Dedifferentiated amniotic fluid mesenchymal stem cell (primary cell): Measurements from ENCODE around the gene KIF7.
"Not testable (repeated sequence)": the region's sequence is repeated elsewhere in the genome, so short reads cannot be mapped to it uniquely, and the experiment has no call there.

Source experiments
- DNase-seq: peaks from one replicate; pipeline ENCODE4 v3.0.0-alpha.2; 2016; ENCODE audit errors: extremely low spot score

The KIF7 gene, protein sequence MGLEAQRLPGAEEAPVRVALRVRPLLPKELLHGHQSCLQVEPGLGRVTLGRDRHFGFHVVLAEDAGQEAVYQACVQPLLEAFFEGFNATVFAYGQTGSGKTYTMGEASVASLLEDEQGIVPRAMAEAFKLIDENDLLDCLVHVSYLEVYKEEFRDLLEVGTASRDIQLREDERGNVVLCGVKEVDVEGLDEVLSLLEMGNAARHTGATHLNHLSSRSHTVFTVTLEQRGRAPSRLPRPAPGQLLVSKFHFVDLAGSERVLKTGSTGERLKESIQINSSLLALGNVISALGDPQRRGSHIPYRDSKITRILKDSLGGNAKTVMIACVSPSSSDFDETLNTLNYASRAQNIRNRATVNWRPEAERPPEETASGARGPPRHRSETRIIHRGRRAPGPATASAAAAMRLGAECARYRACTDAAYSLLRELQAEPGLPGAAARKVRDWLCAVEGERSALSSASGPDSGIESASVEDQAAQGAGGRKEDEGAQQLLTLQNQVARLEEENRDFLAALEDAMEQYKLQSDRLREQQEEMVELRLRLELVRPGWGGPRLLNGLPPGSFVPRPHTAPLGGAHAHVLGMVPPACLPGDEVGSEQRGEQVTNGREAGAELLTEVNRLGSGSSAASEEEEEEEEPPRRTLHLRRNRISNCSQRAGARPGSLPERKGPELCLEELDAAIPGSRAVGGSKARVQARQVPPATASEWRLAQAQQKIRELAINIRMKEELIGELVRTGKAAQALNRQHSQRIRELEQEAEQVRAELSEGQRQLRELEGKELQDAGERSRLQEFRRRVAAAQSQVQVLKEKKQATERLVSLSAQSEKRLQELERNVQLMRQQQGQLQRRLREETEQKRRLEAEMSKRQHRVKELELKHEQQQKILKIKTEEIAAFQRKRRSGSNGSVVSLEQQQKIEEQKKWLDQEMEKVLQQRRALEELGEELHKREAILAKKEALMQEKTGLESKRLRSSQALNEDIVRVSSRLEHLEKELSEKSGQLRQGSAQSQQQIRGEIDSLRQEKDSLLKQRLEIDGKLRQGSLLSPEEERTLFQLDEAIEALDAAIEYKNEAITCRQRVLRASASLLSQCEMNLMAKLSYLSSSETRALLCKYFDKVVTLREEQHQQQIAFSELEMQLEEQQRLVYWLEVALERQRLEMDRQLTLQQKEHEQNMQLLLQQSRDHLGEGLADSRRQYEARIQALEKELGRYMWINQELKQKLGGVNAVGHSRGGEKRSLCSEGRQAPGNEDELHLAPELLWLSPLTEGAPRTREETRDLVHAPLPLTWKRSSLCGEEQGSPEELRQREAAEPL (N-terminal part only)

DNA sequence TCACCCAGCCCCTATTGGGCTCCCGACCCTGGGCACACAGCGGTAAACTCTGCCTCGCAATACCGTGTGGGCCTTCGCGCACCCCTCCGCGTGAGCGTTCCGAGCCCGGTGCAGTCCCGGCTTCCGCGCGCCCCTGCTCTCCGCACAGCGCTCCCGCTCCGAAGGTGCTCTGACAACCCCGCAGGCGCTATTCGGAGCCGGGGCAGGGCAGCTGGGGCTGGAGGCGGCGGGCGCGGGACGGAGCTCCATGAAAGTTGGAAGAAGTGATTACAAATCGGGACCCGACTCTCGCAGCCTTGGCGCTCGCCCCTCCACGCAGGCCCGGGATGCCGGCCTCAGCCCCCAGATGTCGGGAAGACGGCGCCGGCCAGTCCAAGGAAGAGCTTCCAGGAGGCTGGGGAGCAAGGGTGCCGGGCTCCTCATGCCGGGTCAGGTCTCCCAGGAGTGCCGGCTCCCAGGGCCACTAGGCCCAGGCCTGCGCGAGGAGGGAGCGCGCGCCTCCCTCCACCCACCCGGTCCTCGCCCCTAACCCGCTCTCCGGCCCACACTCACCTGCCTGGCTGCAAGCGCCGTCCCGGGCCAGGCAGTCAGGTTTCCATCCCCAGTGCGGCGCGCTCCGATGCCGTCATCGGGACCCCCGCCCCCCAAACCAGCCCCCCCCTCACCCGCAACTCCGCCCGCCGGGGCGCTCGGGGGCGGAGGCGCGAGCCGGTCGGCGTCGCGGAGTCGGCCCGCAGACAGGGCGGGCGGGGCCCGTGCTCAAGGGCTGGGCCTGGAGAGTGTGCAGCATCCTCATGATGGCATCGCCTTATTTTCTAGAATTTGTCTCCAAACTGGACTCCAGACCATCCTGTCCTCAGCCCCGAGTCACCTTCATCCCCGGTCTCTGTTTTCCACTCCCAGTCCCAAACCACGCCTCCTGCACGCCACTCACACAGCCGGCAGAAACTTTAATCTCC lies at the start of gene KIF7:
Gene KIF7 (minus strand): TSS at position 621 of the 959 bp plus-strand sequence. CDS start 2,537 bp downstream, outside the sequence.
- DNase-seq: peak; percentile 16

DNA sequence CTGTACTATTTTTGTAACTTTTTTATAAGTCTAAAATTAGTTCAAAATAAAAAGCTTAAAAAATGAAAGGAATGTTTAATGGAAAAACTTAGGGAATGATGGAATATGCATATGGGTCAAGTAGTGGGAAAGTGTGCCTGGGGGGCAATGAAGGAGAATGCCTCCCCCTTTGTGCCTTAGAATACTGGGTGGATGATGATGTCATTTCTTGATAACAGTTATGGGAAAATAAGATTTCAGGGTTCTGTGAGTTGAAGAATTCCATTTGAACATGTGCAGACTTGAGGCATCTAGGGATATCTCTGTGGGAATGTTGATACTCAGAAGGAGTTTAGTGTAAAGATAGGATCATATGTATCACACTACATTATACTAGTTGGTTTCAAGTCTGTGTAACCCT lies 49.1 kb upstream of the KIF7 start:
- DNase-seq: no peak

DNA sequence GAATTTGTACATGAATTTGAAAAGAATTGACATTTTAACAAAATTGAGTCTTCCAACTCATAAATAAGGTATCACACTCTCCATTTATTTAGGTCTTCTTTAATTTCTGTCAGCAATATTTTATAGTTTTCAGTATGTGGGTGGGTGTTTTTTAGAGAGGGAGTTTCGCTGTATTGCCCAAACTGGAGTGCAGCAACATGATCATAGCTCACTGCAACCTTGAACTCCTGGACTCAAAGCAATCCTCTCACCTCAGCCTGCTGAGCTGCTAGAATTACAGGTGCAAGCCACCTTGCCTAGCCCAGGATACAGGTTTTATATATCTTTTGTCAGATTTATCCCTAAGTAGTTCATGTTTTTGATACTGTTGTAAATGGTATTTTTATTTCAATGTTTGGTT lies 39.9 kb upstream of the KIF7 start:
- no peak for DNase-seq

DNA sequence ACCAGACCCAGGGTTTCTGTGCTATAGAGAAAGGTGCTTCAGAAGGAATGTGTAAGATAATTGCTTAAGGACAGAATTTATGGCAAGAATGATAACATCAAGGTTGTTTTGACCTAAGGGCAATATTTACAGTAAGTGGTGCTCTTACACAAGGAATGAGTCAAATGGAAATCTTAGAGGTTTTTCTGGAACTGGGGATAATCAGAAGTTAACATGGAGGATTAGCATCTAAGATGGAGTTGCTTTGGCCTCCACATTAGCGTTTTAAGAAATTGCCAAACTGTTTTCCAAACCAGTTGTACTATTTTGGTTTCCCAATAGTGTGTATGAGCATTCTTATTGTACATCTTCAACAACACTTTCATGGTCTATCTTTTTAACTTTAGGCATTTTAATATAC lies 38.4 kb upstream of the KIF7 start:
- DNase-seq: no peak

DNA sequence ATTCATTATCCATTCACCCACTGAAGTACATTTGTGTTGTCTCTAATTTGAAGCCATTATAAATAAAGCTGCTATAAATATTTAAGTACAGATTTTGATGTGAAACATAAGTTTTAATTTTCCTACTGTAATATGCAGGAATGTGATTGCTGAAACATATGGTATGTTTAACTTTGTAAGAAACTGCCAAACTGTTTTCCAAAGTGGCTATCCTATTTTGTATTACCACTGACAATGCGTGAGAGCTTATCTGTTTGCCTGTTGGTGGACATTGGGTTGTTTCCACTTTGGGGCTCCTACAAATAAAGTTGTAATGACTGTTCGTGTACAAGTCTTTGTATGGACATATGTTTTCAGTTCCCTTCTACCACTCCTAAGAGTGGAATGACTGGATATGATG lies 37.8 kb upstream of the KIF7 start:
- DNase-seq: no peak

DNA sequence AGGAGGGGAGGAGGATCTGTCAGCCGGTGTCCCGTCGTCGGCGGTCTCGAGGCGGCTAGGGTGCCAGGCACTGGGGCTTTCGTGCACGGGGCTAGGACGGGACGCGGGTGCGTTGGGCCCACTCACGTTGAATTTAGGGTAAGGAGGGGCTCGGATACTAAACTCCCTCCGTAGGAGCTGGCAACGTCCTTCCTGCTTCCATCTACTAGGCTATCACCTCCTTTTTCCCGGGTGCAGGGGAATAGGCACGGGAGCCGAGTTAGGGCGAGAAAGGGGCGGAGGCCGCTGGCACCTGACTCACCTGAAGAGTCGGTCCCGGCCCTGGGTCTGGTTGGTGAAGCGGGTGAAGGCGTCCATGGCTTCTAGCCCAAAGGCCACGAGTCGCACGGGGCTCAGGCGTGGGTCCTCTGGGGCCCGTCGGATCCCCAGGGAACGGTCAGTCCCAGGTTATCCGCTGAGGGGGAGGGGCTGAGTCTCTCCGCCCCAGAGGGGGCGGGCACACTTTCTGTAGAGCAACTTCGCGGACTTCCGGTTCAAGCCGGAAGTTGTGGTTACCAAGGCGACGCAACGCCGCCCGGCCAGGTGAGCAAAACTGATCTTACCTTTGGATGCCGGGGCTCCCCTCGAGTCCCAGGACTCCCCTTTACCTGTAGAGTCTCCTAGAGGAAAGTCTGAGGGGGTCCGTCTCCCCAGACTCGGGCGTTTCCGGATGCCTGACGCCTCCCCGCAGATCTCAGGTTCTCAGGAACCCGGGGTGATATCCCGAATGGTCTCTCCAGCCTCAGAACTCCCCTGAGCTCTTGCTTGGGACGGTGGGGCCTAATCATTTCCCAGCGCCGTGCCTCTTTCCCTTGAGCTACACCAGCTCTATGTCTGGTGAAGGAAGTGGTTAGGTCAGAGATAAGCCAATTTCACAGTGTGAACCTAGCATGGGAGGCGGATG lies 35.3 kb upstream of the KIF7 start, which contains the start of the genes PEX11A and WDR93:
Gene PEX11A (minus strand): TSS at position 479 of the 943 bp plus-strand sequence. CDS start 122 bp downstream, at position 357.
Gene WDR93 (plus strand): TSS at position 536 of the 943 bp plus-strand sequence. CDS start 10,936 bp downstream, outside the sequence.
- peak; percentile 26 for DNase-seq

DNA sequence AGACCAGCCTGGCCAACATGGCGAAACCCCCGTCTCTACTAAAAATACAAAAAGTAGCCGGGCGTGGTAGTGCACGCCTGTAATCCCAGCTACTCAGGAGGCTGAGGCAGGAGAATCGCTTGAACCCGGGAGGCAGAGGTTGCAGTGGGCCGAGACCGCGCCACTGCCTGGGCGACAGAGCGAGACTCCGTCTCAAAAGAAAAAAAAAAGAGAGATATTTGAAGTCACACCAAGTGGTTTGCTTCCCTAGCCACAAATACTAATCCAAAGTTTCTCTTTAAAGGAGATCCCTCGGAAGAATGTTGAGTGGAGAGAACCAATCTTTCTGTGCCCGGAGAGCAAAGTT lies 34.6 kb upstream of the KIF7 start:
- not testable (repeated sequence) for DNase-seq

DNA sequence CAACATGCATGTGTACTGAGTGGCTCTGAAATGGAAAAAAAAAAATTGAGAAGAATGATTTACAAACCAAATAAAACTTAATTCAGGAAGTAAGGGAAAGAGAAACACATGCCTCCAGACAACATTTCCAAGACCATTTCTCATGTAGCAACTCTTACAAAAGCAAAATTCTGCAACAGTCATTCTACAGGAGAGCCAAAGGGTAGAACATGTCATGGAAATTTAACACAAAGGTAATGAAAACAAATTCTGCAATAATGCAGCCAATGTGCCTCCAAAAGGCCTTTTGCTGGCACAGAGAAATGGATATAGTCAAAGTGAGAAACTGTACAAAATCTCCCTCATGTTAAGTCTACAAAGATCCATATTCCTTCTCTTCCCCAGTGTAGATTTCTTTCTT lies 31.3 kb upstream of the KIF7 start:
- no peak for DNase-seq

DNA sequence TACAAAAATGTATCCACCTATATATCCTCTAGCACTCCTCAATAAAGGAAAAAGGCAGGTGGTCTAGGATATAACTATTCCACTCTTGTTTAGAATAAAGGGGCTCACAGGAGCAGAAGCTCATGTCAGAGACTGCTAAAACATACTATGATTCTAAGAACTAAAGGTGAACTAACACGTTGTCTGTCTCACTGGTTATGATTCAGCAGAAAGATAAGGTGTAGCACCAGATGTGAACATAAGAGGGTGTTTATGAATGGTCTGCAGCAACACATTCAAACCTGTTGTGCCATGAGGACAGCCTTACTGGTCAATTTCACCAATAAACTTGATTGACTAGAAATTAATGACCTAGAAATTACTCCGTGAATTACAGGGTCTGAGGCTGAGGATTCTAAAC lies 30.7 kb upstream of the KIF7 start:
- DNase-seq: no peak

DNA sequence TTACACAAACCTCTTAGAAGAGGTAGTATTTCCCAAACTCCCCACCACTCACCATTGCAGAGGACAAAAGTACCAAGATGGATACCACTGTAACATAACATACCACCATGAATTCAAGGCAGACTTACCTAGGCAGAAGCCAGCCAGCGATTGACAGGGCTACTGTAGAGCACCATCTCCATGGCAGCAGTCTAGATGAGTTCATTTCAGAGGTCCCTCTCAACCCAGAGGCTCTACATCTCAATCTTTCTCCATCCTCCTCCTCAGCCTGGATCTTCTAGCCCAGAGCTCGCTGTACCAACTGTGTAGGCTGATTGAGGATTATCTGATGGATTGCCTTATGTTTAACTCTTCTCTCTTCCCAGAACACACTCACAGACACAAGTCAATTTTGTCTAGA lies 25.9 kb upstream of the KIF7 start:
- no peak for DNase-seq

DNA sequence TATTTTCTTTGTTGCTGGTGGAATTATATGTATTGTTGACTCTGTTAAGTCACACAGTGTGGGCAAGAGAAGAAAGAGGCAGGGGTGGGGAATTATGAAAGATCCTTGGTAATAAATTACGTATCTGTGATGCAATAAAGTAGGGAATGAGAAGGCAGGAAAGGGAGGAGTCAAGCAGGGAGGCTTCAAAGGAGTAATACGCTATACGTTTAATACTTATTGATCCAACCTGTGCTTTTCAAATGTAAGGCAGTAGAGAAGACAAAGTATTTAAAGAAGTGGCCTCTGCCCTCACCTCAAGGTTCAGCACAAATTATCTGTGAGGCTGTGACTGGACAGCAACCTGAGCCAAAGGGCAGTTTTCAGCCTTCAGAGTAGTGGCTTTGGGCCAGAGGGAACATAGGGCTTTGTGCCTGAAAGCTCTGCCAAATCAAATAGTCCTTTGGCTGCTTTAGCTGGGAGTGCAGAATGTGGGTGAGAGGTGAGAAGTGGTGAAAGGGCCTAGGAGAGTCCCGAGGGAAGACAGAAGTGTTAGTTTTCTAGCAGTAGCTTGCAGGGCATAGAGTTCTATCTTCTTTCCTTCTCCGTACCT lies 25.1 kb upstream of the KIF7 start:
- peak; percentile 43 for DNase-seq

DNA sequence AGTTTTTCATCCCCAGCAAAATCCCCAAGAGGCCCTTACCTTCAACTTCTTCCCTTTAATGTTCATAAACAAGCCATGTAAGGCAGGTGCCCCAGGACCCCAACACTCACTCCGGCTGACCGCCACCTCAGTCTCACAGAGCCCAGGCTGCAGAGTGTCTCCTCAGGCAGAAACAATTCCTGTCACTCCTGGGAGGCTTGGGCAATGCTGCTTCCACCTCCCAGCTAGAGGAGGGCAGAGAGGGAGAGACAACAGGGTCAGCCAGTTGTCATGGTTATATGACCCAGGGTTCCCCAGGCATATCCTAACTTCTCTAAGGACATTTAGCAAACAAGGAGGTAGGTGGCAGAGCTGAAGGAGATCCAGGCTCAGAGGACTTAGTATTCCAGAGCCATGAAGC lies 23.9 kb upstream of the KIF7 start, which contains the start of gene PLIN1:
Gene PLIN1 (minus strand): TSS at position 156 of the 400 bp plus-strand sequence. CDS start 1,878 bp downstream, outside the sequence.
- DNase-seq: no peak

DNA sequence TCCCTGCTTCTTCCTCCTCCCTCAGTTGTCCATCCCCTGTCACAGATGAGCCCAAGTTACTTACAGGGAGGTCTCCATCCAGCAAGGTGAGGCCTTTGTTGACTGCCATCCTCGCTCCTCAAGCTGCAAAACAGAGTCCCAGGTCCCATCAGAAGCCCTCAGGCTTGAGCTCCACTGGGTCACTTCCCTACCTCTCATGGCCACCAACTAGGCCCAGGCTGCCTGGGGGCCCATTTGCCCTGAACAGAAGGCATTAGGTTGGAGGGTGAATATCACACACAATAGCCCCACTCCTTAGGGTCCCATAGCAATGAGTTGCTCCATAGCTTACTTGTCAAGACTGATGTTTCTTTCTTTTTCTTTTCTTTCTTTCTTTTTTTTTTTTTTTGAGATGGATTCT lies 22.1 kb upstream of the KIF7 start:
- no peak for DNase-seq

DNA sequence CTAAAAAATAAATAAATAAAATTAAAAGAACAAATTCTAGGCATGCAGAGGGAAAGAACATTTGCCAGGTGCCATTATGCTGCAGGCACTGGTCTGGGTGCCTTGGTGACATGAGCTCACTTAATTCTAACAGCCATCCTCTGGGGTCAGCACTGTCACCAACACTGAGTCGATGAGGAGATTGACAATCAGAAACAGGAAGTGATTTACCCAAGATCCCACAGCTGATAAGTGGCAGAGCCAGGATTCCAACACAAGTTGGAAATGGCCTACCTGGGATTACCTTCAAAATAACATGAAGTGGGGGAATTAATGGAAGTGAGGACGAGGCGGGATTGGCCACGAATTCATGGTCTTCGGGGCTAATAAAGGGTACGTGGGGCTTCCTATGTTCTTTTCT lies 20.3 kb upstream of the KIF7 start:
- no peak for DNase-seq

DNA sequence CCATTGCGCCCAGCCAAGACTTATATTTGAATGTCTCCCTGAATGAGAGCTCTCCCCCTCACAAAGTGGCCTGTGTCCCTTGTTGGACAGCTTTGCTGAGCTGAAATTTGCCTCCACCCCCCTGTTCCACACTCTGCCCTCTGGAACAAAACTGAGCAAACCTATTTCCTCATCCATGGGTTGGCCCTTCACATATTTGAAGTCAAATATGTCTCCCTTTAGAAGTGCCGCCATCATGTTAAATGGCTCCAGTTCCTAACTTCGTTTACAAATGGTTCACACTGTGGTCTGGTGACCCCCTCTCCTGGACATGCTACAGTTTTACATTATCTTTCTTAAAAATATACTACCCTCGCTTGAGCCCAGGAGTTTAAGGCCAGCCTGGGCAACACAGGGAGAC lies 19.3 kb upstream of the KIF7 start:
- DNase-seq: no peak

DNA sequence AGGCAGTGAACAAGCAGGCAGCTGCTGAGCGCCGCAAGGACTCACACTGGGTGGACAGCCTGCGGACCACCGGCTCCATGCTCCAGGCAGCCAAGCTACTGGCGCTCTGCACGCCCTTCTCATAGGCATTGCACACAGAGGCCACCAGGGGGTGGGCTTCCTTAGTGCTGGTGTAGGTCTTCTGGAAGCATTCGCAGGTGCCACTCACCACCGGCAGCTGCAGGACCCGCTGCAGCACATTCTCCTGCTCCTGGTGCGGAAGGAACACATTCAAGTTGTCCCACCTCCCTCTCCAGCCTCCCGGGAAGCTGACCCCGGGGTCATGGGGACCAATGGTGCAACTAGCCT lies 17.9 kb upstream of the KIF7 start:
- DNase-seq: no peak

DNA sequence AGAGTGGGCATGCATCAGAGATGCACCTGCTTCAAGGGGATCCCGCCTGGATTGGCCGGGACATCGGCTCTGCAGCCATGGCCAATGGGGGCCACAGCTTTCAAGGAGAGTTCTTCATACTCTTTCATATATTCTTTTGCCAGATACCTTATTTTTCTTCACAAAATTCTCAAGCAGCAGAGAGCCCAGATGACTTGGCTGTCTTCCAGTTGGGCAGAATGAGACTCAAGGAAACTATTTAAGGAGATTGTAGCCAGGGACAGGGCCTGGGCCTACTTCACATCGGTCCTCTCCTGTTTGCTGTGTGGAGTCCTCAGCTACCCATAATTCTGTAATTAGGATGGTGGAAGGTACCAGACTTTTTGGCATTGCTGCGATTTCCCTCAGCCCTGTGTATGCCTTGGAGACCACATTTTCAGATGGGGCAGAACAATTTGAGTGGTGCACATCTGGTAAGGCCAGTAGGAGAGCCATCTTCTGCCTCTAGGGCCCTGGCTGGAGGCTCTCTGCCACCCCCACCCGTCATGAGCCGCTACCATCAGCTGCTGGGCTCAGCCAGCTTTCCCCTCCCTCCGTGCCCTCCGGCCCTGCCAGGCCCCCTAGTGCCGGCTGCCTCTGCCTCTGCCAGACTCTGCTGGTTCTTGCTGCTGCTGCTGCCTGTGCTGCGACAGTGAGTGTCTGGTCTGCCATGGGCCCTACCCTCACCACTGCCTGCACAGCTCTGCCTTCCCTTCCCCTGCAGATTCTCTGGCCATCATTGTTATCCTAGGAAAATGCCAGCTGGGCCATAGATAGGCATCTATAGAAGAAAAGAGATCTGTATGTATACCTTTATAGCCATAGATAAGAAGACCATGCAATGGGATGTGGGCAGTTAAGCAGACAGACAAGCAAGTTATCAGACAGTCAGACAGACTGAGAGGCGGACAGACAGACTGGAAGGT lies 17.2 kb upstream of the KIF7 start:
- DNase-seq: peak; percentile 42

DNA sequence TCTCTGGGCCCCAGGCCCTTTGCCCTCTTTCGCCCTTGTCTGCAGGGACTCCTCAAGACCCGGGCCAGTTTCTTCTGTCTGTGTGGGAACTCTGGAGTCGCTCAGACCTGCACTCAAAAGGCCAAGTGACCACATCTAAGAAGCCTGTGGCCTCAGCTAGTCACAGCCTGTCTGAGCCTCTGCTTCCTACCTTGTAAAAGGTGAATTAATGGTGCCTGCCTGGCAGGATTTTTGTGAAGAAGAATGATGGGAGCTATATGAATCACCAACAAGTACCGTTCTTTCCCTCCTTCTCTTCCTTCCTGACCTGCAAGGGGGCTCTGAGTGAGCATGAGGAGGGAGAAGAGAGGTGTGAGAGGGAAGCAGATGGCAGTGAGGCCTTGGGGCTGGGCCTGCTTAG lies 16.4 kb upstream of the KIF7 start:
- DNase-seq: no peak
